NCI-H146 treated with DMSO at 0.1 percent for 48 hours (cell line): ENCODE measurements around the gene GNB1L.
"Not testable (repeated sequence)": the region's sequence is repeated elsewhere in the genome, so short reads cannot be mapped to it uniquely, and the experiment has no call there.

Source experiments
- DNase-seq: peaks from one replicate; lab custom pipeline; 2025; ENCODE audit not compliant: unreplicated experiment; lab: John Stamatoyannopoulos, UW

GNB1L gene

DNA sequence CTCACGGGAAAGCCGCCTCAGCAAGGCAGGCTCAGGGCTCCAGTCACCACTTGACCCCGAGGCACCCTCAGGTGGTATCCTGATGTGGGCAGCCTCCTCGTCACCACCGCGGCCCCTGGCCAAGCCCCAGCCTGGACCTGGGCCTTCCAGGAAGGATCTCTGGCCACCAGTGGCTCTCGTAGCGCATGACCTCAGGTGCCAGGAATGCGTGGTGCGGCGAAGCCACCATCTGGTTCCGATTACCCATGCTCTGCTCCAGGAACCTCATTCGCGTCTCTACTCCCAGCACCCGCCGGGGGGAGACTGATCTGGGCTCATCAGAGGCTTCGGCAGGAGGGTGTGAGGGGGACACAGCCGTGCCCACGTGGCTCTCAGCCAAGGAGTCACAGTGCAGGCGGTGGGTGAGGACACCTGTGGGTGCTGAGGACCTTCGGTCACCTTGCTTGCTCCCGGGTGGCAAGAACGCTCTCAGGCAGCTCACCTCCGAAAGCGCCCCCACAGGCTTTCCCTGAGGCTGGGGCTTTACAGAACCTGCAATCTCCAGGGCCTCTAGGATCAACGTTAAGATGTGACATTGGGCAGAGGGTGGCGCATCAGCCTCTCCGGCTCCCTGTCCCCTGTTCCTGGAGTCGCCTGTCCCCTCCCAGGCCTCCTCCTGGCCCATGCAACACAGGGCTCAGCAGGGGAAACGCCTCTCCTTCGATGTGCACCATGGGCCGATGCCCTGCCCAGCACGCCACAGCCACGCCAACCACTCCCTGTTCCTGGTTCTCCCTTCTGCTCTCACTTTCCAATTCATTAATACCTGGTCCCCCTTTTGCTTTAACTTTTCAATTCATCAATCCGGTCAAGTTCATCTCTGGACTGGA is 55.1 kb downstream of the GNB1L start:
- no peak for DNase-seq

DNA sequence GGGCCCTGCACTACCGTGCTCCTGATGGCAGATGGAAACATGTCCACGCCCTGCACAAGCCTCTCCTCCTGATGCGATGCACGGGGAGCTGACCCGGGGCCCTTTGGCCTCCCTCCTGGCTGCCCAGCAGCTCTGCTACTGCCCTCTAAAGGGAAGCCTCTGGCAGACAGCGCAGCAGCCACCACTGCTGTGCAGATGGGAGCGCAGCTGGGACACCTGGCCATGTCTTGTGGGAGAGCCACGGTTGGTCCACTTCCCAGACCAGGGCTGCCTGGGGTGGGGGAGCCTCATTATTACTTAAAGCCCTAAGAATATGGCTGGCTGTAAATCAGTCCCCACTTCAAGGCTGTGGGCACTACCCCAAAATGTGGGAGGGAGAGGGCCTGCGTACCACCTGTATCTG is 55.8 kb downstream of the GNB1L start:
- DNase-seq = no peak

DNA sequence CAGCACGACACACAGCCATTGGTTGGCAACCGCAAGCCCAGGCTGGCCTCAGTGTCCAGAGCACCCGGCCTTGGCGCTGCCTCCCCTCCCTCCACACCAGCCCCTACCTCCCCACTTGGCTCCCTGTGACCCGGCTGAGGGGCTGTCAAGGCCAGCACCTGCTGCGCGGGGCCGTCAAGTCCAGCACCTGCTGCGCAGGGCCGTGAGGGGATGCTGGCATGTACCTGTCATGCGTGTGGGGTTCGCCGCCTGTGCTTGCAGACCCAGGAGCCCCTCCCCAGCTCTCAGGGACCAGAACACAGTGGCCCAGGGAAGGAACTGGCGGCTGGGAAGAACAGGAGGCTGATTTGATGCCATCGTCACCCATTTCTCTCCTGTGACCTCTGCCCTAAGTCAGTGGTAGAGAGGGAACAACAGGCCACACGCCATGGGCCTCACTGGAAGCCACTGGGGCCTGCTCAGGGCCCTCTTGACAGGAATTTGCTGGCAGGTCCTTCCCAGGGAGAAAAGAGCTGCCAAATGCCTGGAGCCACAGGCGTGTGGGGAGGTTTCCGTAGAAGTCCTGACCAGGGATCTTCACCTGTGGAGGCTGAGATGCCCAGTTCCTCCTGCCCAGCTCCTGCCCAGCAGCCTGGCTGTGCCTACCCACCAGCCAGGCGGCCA is 56.5 kb downstream of the GNB1L start:
- no peak for DNase-seq

DNA sequence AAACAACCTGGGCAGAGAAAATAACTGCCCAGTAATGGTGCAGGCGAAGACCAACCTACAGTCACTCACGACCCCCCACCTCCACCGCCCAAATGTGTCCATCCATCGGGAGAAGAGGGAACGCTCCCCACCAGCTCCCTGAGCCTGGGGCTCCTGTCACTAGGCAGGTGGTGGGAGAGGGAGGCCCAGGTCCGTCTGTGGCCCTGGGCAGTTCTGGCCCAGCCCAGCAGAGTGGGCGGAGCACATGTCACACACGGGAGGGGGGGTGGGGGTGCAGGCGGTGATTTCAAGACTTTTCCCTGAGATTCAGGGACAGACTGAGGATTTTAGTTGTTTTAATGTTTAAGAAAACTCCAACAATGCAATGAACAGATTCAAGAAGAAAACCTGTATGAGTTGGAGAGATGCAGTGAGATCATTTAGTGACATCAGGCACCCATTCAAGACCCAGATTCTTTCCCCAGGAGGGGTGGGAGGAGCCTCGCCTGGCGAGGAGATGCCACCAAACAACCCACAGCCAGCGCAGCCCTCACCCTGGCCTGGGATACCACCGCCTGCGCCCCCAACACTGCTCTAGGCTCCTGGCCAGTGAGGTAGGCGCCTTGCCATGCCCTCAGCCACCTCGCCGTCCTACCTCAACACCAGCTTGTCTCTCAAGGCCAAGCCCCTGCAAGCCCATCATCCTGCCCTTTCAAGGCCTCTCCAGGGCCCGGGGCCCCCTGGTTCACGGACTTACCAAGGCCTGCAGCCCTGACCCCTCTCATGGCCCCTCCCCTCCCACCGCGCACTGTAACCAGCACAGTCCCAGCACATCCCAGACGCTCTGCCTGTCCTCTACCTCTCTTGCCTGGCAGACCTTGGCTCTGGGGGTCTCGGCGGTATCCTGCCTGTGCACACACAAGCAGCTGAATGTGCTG is 57.3 kb downstream of the GNB1L start:
- DNase-seq = no peak

DNA sequence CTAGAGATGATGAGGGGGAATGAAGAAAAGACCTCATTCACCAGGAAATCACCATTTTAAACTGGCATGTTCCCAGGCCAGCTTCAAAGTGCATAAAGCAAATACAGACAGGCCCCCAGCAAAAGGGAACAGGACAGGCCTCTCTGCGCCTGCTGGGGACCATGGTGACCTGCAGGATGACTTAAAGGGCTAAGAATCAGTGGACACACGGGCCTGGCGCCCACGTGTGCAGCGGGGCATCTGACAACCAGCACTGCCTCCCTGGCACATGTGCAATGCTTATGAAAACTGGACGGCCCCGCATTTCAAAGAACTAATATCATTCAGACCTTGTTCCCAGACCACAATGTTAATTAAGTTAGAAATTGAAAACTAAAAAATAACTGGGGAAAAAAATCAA is 58.5 kb downstream of the GNB1L start:
- no peak for DNase-seq

DNA sequence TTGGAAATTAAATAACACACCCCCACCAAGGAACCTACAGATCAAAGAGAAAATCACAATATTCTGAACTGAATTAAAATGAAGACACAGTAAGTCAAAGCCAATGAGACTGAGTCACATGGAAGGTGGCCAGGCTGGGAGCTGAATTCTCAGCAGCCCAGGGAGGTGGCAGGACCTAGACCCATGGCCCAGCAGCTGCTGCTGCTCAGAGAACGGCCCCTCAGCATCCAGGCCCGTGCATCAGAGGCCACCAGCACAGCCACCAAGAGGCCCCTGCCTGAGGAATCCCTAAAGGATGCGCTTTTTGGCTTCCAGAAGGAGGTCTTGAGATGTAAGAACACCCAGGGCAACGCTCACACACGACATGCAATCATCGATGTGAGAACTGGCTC is 59.1 kb downstream of the GNB1L start:
- DNase-seq = no peak

DNA sequence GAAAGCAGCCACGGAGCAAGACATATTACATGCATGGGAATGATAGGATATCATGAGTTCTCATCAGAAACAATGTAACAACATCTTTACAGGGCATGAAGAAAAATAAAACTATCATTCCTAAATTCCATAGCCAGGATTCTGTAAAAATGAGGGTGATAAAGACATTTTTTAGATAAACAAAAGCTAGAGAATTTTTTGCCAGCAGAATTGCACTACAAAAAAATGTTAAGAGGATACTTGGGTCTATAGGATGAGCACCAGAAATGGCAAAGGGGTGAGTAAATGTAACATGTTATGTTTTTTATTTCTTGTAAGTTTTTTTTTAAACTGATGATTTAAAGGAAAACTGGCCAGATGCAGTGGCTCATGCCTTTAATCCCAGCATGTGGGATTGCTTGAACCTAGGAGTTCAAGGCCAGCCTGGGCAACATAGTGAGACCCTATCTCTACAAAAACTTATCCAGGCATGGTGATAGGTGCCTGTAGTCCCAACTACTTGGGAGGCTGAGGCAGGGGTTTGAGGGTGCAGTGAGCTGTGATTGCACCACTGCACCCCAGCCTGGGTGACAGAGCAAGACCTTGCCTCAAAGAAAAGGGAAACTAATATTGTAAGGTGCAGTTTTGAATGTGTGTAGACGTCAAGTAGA is 60.9 kb downstream of the GNB1L start:
- no peak for DNase-seq

DNA sequence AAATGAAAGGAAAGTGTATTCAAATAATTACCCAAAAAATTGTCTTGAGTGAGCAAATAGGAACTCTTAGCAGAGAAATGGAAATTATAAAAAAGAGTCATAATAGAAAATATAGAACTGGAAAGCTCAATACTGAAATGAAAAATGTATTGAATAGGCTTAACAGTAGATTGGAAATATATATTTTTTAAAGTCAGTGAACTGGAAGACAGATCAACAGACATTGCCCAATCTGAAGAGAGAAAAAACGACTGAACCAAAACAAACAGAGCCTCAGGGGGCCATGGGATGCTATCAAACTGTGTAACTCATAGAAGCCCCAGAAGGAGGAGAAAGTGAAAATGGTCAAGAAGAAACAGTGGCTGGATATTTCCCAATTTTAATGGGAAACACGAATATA is 61.5 kb downstream of the GNB1L start:
- DNase-seq = no peak

DNA sequence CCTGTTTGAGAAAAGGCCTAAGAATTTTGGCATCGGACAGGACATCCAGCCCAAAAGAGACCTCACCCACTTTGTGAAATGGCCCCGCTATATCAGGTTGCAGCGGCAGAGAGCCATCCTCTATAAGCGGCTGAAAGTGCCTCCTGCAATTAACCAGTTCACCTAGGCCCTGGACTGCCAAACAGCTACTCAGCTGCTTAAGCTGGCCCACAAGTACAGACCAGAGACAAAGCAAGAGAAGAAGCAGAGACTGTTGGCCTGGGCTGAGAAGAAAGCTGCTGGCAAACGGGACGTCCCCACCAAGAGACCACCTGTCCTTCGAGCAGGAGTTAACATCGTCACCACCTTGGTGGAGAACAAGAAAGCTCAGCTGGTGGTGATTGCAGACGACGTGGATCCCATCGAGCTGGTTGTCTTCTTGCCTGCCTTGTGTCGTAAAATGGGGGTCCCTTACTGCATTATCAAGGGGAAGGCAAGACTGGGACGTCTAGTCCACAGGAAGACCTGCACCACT is 62.2 kb downstream of the GNB1L start:
- not testable (repeated sequence) for DNase-seq

DNA sequence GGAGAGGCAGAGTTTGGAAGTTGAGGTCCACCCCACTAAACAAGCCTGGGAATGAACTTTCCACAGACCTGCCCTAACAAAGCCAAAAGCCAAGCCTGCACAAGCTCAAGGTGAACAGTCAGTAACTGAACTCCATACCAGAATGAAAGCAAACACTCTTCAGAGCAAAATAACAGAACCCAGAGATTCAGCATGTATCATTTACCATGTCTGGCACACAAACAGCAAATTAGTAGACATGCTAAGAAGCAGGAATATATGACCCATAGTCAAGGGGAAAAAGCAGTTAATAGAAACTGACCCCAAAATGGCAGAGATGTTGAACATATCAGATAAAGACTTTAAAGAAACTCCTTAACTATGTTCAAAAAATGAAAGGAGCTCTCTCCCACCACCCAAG is 62.8 kb downstream of the GNB1L start:
- no peak for DNase-seq

DNA sequence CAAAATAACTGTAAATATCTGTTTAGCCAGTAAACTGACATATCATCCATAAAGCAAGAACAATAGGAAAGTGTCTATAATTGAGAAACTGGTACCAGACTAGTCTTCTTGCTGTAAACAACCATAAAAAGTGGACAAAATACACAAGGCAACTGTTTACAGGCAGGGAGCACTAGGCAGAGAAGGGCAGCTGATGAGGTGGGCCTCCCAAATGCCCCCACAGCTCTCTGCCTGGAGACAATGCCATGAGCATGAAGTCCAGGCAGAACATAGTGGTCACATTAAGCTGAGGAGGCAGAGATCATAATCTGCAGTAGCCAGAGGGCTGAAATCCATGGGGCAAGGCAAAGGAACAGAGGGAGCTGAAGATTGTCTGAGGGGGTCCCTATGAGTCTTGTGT is 63.4 kb downstream of the GNB1L start:
- DNase-seq = no peak

DNA sequence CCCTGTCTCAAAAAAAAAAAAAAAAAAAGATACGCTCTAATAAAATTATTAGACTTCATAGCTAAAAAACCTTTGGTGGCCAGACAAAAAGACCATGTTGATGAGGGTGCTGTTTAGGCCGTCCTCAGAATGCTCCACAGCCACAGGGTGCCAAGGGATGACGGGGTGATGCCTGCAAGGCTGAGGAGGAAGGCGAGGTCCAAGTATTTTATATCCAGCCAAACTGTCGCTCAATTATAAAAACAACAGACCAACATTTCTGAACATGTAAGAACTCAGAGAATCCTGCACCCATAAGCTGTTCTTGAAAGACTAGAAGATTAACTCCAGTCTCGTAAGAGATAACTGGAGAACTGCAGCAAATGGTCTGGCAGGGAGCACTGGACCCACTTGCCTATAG is 64.8 kb downstream of the GNB1L start:
- no peak for DNase-seq

DNA sequence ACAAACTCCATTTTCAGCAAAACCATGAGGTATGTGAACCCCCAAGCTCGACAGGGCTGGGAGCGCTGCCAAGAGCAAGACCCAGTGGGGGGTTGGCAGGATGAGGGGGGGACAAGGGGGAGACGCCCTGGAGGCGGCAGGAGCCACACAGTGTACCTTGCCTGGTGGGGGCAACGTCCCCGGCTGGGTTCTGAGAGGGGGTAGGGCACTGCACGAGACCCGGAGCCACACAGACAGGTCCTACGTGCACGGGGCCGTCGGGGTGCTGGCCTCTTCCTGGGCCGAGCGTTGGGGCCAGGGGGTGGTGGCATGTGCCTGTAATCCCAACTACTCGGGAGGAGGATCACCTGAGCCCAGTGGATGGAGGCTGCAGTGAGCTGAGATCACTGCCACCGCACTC is 65.3 kb downstream of the GNB1L start:
- DNase-seq = no peak

DNA sequence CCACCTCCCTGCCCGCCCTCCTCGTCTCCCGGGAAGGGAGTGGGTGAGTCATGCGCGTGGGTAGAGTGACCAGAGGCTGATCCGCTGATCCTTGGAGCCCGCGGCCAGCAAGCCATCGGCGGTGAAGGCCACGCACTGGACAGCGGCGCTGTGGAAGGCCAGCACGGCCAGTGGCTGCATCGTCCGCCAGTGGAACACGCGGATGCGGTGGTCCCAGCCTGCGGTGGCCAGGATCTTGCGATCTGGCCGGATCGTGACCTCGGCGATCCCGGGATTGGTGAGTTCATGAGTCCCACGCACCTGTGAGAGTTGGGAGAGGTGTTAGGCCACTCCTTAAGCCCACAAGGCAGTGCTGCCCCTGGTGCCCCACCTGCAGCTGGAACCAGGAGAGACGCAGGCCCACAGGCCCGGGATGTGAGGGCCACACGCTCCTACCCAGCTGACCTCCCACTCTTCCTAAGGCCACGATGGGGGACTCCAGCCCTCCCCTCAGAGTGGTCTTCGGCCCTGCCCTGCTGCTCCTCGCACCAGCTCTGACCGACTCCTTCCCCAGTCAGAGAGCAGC is 65.9 kb downstream of the GNB1L start:
- DNase-seq = no peak

DNA sequence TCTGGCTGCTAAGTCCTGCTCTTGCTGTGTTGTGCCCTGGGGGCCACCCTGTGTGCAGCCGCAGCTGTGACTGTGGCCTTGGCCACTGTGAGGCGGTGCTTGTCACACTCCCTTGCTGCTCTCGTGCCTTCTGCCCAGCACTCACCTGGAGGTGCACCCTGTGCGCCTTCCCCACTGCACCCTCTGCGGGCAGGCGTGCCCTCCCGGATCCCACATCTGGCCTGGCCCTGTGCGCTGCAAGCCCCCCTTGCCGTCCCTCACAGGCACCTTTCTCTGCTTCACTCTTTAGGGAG is 66.9 kb downstream of the GNB1L start:
- DNase-seq = no peak

DNA sequence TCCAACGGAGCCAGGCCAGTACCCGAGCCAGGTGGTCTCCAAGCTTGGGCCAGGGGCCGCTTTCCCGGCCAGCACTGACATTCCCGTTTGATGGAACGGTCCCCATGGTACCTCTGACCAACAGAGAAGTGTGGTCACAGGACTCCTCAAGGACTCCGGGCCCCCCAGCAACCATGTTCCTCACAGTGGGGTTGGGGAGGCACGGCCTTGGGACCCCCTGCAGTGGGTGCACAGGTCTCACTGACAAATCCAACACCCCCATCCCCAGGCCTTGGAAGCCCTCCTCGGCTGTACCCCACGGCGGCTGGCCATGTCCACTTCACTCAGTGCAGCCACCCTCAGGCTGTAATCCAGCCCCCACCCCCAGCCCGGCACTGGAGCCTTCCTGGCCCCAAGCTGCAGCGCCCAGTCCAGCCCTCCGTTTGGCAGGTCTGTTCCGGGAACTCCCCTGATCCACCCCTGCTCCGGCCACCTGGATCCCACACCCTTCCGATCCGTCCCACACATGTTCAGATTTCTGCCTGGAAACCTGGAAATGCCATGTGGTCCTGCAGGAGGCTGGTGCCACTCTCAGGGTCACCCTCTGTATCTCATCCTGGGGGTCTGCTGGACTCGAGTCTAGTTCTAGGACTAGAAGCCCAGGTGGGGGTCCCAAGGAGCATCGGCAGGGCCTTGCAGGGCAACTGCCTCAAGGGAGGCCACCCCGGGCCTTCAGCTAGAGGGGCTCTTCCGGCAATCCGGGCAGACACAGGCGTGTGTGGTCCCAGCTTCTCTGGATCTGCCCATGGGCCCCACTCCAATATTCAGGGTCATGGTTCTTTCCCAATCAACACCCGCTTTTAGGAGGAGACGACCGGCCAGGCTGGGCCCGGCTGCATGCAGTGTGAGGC is 67.5 kb downstream of the GNB1L start:
- no peak for DNase-seq

DNA sequence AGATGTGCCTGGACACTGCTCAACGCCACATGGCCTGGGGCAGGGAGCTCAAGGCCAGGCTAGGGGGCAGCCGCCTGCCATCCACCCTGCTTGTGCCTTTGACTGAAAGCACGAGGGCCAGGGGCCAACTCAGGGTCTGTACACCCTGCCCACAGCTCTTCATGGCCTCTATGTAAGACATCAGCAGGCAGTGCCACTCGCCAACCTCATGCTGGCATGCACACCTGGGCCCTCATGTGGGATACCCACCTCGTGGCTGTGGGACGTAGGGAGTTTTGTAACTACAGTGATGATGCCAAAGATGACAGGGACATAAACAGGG is 68.4 kb downstream of the GNB1L start:
- DNase-seq = no peak

DNA sequence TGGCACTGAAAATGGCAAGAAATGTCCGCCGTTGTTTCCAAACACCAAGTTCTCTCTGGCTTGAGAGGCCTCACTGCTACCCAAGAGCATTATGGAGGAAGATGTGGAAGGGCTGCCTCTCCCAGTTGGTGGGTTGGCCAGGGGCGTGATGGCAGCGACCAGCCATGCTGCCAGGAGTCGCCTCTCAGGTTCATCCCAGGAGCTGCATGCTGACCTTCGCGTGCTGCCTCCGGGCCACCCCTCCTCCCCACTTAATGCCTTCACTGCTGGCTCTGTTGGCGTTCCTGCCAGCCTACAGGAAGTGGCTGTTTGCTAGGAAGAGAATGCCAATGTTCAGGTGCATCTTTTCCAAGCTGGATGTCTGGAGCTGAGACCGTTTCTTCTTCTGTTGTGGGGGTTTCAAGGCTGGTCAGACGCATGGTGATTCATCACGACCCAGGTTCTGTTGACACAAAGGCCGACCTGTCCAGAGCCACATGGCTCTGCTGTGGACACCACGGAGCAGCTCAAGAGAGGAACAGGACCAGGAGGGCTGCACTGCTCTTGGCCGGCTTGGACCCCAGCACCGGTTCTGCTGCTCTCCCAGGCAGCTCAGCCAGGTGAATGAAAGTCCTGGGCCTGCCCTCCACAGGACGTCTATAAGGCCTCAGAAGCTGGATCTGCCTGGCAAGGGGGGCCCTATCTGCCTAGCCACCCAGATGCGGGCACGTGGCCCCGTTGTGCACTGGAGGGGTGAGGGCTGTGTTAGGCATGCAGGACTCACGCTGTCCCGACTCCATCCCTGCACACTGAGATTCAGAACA is 69.0 kb downstream of the GNB1L start:
- DNase-seq = no peak
